ENCODE data around the gene MRM2. TPM values are rescaled to one million over a fixed set of nuclear protein-coding genes. Genes with fewer than 3 reads are reported as not detected.

The MRM2 gene
- total RNA-seq, 2 experiments from 2014 or later: 45.1 to 52.3 TPM

- Histone ChIP-seq H3K4me1 (ENCODE audit: insufficient read depth, low read length, poor library complexity, severe bottlenecking) (no peaks in the 10 kb centered on the region), H3K36me3 (ENCODE audit: insufficient read depth, low read length) (peaks cover 5% of the 10 kb centered on the region; the same call in 1 of the 2 replicates), H2AFZ (ENCODE audit: low read length) (no peak overlapping the region), H3K4me3 (ENCODE audit: low read depth, low read length, poor library complexity, severe bottlenecking) (no peak overlapping the region), H3K27ac (ENCODE audit: low read depth, low read length, poor library complexity, severe bottlenecking) (no peak overlapping the region), H3K4me2 (ENCODE audit: low read length) (no peak overlapping the region), H3K9me2 (ENCODE audit: insufficient read depth, low read length) (no peaks in the 10 kb centered on the region), H3K9me3 (ENCODE audit: low read length) (no peaks in the 10 kb centered on the region), H3K79me2 (ENCODE audit: insufficient read depth, low read depth, low read length) (no peaks in the 10 kb centered on the region), H4K20me1 (ENCODE audit: insufficient read depth, low read length) (no peaks in the 10 kb centered on the region)
- TF ChIP-seq EZH2phosphoT487 (IDR thresholded peaks at IDR 0.05; ENCODE audit: borderline replicate concordance, low read depth, low read length) (no peak), CTCF (conservative IDR thresholded peaks at IDR 0.05; ENCODE audit: low read length) (no peak)
- BruUV-seq (replicated peaks): no TSS peak
- POLR2A ChIA-PET: no interaction called here
- CTCF ChIA-PET (ENCODE audit: unreplicated experiment): no interaction called here
- DNase-seq (ENCODE audit: low spot score): no peak
- intact Hi-C loops (cut with micrococcal nuclease; ENCODE audit: unreplicated experiment): no loop called here
Observed at GRCh38 chr7:2281541-2281940, 39.5 kb upstream of the MRM2 start.

GRCh38 chr7:2280424-2280823 lies 38.4 kb upstream of the MRM2 start:
- BruUV-seq (replicated peaks): no TSS peak
- Histone ChIP-seq H3K9me3 (ENCODE audit: low read length) (no peaks in the 10 kb centered on the region), H3K4me3 (ENCODE audit: low read depth, low read length, poor library complexity, severe bottlenecking) (no peak overlapping the region), H3K9me2 (ENCODE audit: insufficient read depth, low read length) (no peaks in the 10 kb centered on the region), H3K4me2 (ENCODE audit: low read length) (no peak overlapping the region), H4K20me1 (ENCODE audit: insufficient read depth, low read length) (no peaks in the 10 kb centered on the region), H3K79me2 (ENCODE audit: insufficient read depth, low read depth, low read length) (no peaks in the 10 kb centered on the region), H2AFZ (ENCODE audit: low read length) (no peak overlapping the region), H3K36me3 (ENCODE audit: insufficient read depth, low read length) (peaks cover 5% of the 10 kb centered on the region; the same call in 1 of the 2 replicates), H3K27ac (ENCODE audit: low read depth, low read length, poor library complexity, severe bottlenecking) (no peak overlapping the region), H3K4me1 (ENCODE audit: insufficient read depth, low read length, poor library complexity, severe bottlenecking) (no peaks in the 10 kb centered on the region)
- intact Hi-C loops (cut with micrococcal nuclease; ENCODE audit: unreplicated experiment): no loop called here
- POLR2A ChIA-PET: interaction anchor here (0.6 to 1.5 kb wide), 3 partner anchors 14 to 32 kb away, joined by 3 to 4 read pairs (median 4); no protein-coding TSS in a partner anchor
- TF ChIP-seq EZH2phosphoT487 (IDR thresholded peaks at IDR 0.05; ENCODE audit: borderline replicate concordance, low read depth, low read length): no peak
- TF ChIP-seq CTCF (conservative IDR thresholded peaks at IDR 0.05; ENCODE audit: low read length): no peak
- DNase-seq (ENCODE audit: low spot score): no peak
- CTCF ChIA-PET (ENCODE audit: unreplicated experiment): no interaction called here

GRCh38 chr7:2279896-2280295 lies 37.9 kb upstream of the MRM2 start:
- H3K27ac ChIP-seq (ENCODE audit: low read depth, low read length, poor library complexity, severe bottlenecking): no peak overlapping the region
- intact Hi-C loops (cut with micrococcal nuclease; ENCODE audit: unreplicated experiment): no loop called here
- no TSS peak for BruUV-seq (replicated peaks)
- H2AFZ ChIP-seq (ENCODE audit: low read length): no peak overlapping the region
- ChIA-PET POLR2A (interaction anchor here (0.6 to 1.5 kb wide), 2 partner anchors 13 to 29 kb away, joined by 4 read pairs; no protein-coding TSS in a partner anchor), CTCF (ENCODE audit: unreplicated experiment) (no interaction called here)
- H3K79me2 ChIP-seq (ENCODE audit: insufficient read depth, low read depth, low read length): no peaks in the 10 kb centered on the region
- H3K4me3 ChIP-seq (ENCODE audit: low read depth, low read length, poor library complexity, severe bottlenecking): no peak overlapping the region
- no peak for DNase-seq (ENCODE audit: low spot score)
- TF ChIP-seq CTCF (conservative IDR thresholded peaks at IDR 0.05; ENCODE audit: low read length) (no peak), EZH2phosphoT487 (IDR thresholded peaks at IDR 0.05; ENCODE audit: borderline replicate concordance, low read depth, low read length) (no peak)
- peaks cover 5% of the 10 kb centered on the region; the same call in 1 of the 2 replicates for H3K36me3 ChIP-seq (ENCODE audit: insufficient read depth, low read length)
- no peak overlapping the region for H3K4me2 ChIP-seq (ENCODE audit: low read length)
- no peaks in the 10 kb centered on the region for H3K4me1 ChIP-seq (ENCODE audit: insufficient read depth, low read length, poor library complexity, severe bottlenecking)
- no peaks in the 10 kb centered on the region for H3K9me2 ChIP-seq (ENCODE audit: insufficient read depth, low read length)
- no peaks in the 10 kb centered on the region for H3K9me3 ChIP-seq (ENCODE audit: low read length)
- no peaks in the 10 kb centered on the region for H4K20me1 ChIP-seq (ENCODE audit: insufficient read depth, low read length)

All from OCI-LY7 (cell line).